ENCODE results near the gene NUP37.

The NUP37 gene

DNA sequence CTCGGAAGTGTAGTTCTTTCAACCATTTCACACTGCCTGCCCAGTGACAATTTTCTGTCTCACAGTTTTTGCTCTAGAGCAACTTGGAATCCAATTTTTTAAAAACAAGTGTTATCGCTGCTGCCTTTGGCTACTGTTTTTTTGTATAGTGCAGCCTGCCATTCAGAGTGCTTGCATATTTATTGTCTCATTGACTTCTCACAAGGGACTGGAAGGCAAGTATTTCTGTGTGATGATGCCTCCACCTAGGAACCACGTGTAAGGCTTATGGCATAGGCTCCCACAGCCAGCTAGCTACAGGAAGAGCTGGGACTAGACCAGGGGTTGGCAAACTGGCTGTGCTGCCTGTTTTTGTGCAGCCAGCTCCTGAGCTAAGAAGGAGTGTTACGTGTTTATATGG, 972 bp upstream of the NUP37 start:
- peak; percentile 66 for DNase-seq (ENCODE audit: low read depth)
- TF ChIP-seq CTCF (IDR thresholded peaks at IDR 0.05; ENCODE audit: insufficient read depth, low read depth, low read length, missing control alignments): no peak
- H3K4me3 ChIP-seq (ENCODE audit: low read length): peak overlapping the region; percentile 82

DNA sequence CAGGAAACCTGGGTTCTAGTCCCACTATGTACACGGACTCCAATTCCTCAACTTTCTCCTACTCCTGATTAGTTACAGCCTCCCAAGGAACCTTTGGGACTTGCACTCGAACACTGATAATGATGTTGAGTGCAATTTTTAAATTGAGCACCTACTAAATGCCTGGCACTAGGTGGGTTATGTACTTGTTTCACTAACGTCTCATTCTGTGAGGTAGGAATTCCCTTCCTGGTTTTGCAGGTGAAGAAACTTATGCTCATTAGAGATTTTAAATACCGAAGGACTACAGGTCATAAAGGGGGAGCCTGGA, 605 bp upstream of the NUP37 start:
- H3K4me3 ChIP-seq (ENCODE audit: low read length): peak overlapping the region; percentile 82
- no peak for TF ChIP-seq CTCF (IDR thresholded peaks at IDR 0.05; ENCODE audit: insufficient read depth, low read depth, low read length, missing control alignments)
- DNase-seq (ENCODE audit: low read depth): no peak

- DNase-seq (ENCODE audit: low read depth): no peak
- peak overlapping the region; percentile 82 for H3K4me3 ChIP-seq (ENCODE audit: low read length)
- TF ChIP-seq CTCF (IDR thresholded peaks at IDR 0.05; ENCODE audit: insufficient read depth, low read depth, low read length, missing control alignments): no peak
These were observed 1.0 kb downstream of the NUP37 start for GRCh38 chr12:102118874-102119273.

DNA sequence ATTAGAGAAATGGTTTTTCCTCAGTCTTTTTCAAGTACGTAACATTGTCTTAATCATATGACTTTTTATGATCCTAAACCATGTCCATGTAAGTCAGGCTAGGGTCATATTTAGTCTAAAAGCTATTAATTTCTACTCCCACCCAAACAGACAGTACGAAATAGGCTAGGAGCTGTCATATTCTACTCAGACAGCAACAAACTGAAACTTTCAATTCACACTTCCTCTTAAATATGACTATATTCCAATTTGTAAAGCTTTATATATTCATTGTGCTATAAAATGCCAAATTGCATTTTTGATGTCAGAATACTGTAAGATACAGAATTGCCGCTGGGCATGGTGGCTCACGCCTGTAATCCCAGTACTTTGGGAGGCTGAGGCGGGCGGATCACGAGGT, 3.5 kb downstream of the NUP37 start:
- H3K4me3 ChIP-seq (ENCODE audit: low read length): no peak overlapping the region
- DNase-seq (ENCODE audit: low read depth): no peak
- no peak for TF ChIP-seq CTCF (IDR thresholded peaks at IDR 0.05; ENCODE audit: insufficient read depth, low read depth, low read length, missing control alignments)

GRCh38 chr12:102114212-102114611, 5.7 kb downstream of the NUP37 start:
- no peak overlapping the region for H3K4me3 ChIP-seq (ENCODE audit: low read length)
- TF ChIP-seq CTCF (IDR thresholded peaks at IDR 0.05; ENCODE audit: insufficient read depth, low read depth, low read length, missing control alignments): no peak
- DNase-seq (ENCODE audit: low read depth): peak; percentile 34

- no peak for TF ChIP-seq CTCF (IDR thresholded peaks at IDR 0.05; ENCODE audit: insufficient read depth, low read depth, low read length, missing control alignments)
- DNase-seq (ENCODE audit: low read depth): no peak
- no peak overlapping the region for H3K4me3 ChIP-seq (ENCODE audit: low read length)
These were observed 9.1 kb downstream of the NUP37 start for GRCh38 chr12:102110782-102111181.

- H3K4me3 ChIP-seq (ENCODE audit: low read length): peak overlapping the region; percentile 9
- peak; percentile 69 for DNase-seq (ENCODE audit: low read depth)
- no peak for TF ChIP-seq CTCF (IDR thresholded peaks at IDR 0.05; ENCODE audit: insufficient read depth, low read depth, low read length, missing control alignments)
These were observed 11.9 kb downstream of the NUP37 start for GRCh38 chr12:102107970-102108369.
